Neural cell (in vitro differentiated cells): Measurements from ENCODE around the gene ADGRF5.

ENCODE experiments used
- CTCF ChIP-seq: fragments of 450-650 bp; IDR thresholded peaks from 2 replicates; pipeline ENCODE4 v1.5.1; 2014; ENCODE audit warnings: antibody characterized with exemption, mild to moderate bottlenecking, moderate library complexity; ENCODE audit not compliant: poor library complexity, severe bottlenecking
- EP300 ChIP-seq: fragments of 450-650 bp; conservative IDR thresholded peaks from 2 replicates; pipeline ENCODE4 v1.6.1; 2014; ENCODE audit warnings: antibody characterized with exemption, mild to moderate bottlenecking, moderate library complexity; ENCODE audit not compliant: poor library complexity, severe bottlenecking
- EZH2 ChIP-seq: fragments of 200-600, 300-800 bp; shearing (Covaris generic), sonication (generic); IDR thresholded peaks from 2 replicates; pipeline ENCODE4 v1.6.1; 2014; ENCODE audit warnings: antibody characterized with exemption, low read length, borderline replicate concordance, mild to moderate bottlenecking; ENCODE audit not compliant: insufficient read depth, poor library complexity, severe bottlenecking
- MXI1 ChIP-seq: fragments of 450-650 bp; conservative IDR thresholded peaks from 2 replicates; pipeline ENCODE4 v1.6.1; 2014; ENCODE audit warnings: antibody characterized with exemption, mild to moderate bottlenecking; ENCODE audit not compliant: poor library complexity, severe bottlenecking
- POLR2AphosphoS5 ChIP-seq: IDR thresholded peaks from 2 replicates; pipeline ENCODE4 v1.6.1; 2012
- RAD21 ChIP-seq: fragments of 450-650 bp; conservative IDR thresholded peaks from 2 replicates; pipeline ENCODE4 v1.6.1; 2014; ENCODE audit warnings: antibody characterized with exemption, mild to moderate bottlenecking, moderate library complexity
- SMC3 ChIP-seq: fragments of 450-650 bp; conservative IDR thresholded peaks from 2 replicates; pipeline ENCODE4 v1.6.1; 2014; ENCODE audit warnings: antibody characterized with exemption, mild to moderate bottlenecking, moderate library complexity; ENCODE audit not compliant: poor library complexity
- TAF1 ChIP-seq: IDR thresholded peaks from 2 replicates; pipeline ENCODE4 v1.6.1; 2012; ENCODE audit warnings: low read depth

GRCh38 chr6:46891252-46891795 lies 30.4 kb downstream of the ADGRF5 start:
- no peak for TF ChIP-seq MXI1
- TF ChIP-seq CTCF = no peak
- no peak for TF ChIP-seq EP300
- no peak for TF ChIP-seq EZH2
- no peak for TF ChIP-seq SMC3
- TF ChIP-seq TAF1 = no peak
- TF ChIP-seq POLR2AphosphoS5 = no peak
- no peak for TF ChIP-seq RAD21
